OCI-LY7 (cell line): Measurements from ENCODE around the gene GOLM1.

ENCODE experiments used
- EZH2phosphoT487 ChIP-seq: fragments of 200-600 bp; sonication (generic); IDR thresholded peaks from 2 replicates; pipeline ENCODE4 v1.6.1; 2018; ENCODE audit warnings: low read depth, borderline replicate concordance, mild to moderate bottlenecking, mixed run types, antibody characterized with exemption, low read length, moderate library complexity, mixed read lengths
- TF ChIP-seq, protein P1 (sequence below): fragments of 200-600 bp; sonication (generic); conservative IDR thresholded peaks from 2 replicates; pipeline ENCODE4 v1.5.1; 2014; ENCODE audit warnings: mild to moderate bottlenecking, antibody characterized with exemption, low read length, moderate library complexity, mixed read lengths

DNA sequence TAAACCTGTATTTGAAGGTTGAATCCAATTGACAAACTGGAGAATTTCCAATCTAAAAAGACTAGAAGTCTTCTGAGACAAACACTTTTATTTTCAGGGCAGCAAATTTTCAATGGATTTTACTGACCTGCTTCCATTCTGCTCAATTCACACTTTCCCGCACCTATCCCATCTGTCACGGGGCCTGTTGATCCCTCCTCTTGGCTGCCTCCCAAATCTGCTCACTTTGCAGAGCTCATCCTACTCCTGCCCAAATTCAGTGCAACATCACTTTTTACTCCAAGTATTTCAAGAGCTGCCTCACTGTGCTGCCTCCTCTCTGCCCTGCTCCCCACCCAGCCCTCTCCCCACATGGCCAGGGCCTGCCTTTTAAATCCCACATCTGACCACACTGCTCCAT lies 35.1 kb downstream of the GOLM1 start:
- TF ChIP-seq, protein P1, sequence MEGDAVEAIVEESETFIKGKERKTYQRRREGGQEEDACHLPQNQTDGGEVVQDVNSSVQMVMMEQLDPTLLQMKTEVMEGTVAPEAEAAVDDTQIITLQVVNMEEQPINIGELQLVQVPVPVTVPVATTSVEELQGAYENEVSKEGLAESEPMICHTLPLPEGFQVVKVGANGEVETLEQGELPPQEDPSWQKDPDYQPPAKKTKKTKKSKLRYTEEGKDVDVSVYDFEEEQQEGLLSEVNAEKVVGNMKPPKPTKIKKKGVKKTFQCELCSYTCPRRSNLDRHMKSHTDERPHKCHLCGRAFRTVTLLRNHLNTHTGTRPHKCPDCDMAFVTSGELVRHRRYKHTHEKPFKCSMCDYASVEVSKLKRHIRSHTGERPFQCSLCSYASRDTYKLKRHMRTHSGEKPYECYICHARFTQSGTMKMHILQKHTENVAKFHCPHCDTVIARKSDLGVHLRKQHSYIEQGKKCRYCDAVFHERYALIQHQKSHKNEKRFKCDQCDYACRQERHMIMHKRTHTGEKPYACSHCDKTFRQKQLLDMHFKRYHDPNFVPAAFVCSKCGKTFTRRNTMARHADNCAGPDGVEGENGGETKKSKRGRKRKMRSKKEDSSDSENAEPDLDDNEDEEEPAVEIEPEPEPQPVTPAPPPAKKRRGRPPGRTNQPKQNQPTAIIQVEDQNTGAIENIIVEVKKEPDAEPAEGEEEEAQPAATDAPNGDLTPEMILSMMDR, result no peak
- no peak for TF ChIP-seq EZH2phosphoT487
